H9 (cell line): ENCODE measurements around the gene STAC. TPM values are rescaled to one million over a fixed set of nuclear protein-coding genes. Genes with fewer than 3 reads are reported as not detected.
A peak's percentile ranks its signal among the peaks of the same experiment; 100 is the strongest.

Source experiments
- DNase-seq: peaks from one replicate; pipeline ENCODE4 v3.0.0-alpha.2; 2017
- H2AFZ ChIP-seq: one replicate; pipeline ENCODE4 v1.6.1; 2013; ENCODE audit warnings: mild to moderate bottlenecking, low read length, control low read depth, moderate library complexity
- H2AK5ac ChIP-seq: 2 replicates; pipeline ENCODE4 v1.6.1; 2013; ENCODE audit warnings: low read length, control low read depth, mixed read lengths; ENCODE audit not compliant: insufficient read length
- H2BK120ac ChIP-seq: one replicate; pipeline ENCODE4 v1.6.1; 2013; ENCODE audit warnings: low read depth, mild to moderate bottlenecking, low read length, control low read depth, inconsistent platforms; ENCODE audit not compliant: poor library complexity, severe bottlenecking
- H2BK12ac ChIP-seq: 2 replicates; pipeline ENCODE4 v1.6.1; 2013; ENCODE audit warnings: low read length, control low read depth, mixed read lengths, low read depth; ENCODE audit not compliant: insufficient read length
- H2BK15ac ChIP-seq: 2 replicates; pipeline ENCODE4 v1.6.1; 2013; ENCODE audit warnings: low read depth, low read length, control low read depth
- H2BK20ac ChIP-seq: one replicate; pipeline ENCODE4 v1.6.1; 2013; ENCODE audit warnings: low read depth, mild to moderate bottlenecking, low read length, control low read depth, inconsistent platforms; ENCODE audit not compliant: poor library complexity, severe bottlenecking
- H2BK5ac ChIP-seq: 2 replicates; pipeline ENCODE4 v1.6.1; 2013; ENCODE audit warnings: low read length, control low read depth, mixed read lengths; ENCODE audit not compliant: insufficient read length
- H3K14ac ChIP-seq: 2 replicates; pipeline ENCODE4 v1.6.1; 2013; ENCODE audit warnings: low read length, control low read depth; ENCODE audit not compliant: insufficient read depth
- H3K18ac ChIP-seq: 2 replicates; pipeline ENCODE4 v1.6.1; 2013; ENCODE audit warnings: low read depth, mild to moderate bottlenecking, mixed read lengths, low read length, control low read depth; ENCODE audit not compliant: insufficient read length
- H3K23ac ChIP-seq: 2 replicates; pipeline ENCODE4 v1.6.1; 2013; ENCODE audit warnings: low read length, control low read depth, mixed read lengths, low read depth; ENCODE audit not compliant: insufficient read length
- H3K23me2 ChIP-seq: 2 replicates; pipeline ENCODE4 v1.6.1; 2013; ENCODE audit warnings: low read depth, mild to moderate bottlenecking, mixed read lengths, low read length, control low read depth; ENCODE audit not compliant: insufficient read length, poor library complexity, severe bottlenecking
- H3K27ac ChIP-seq: 2 replicates; pipeline ENCODE4 v1.5.1; 2013; ENCODE audit warnings: low read length, control low read depth, mixed read lengths, low read depth; ENCODE audit not compliant: insufficient read length
- H3K27me3 ChIP-seq: 2 replicates; pipeline ENCODE4 v1.6.1; 2013; ENCODE audit warnings: low read length, control low read depth, inconsistent platforms; ENCODE audit not compliant: insufficient read depth
- H3K4ac ChIP-seq: 2 replicates; pipeline ENCODE4 v1.6.1; 2013; ENCODE audit warnings: low read depth, mild to moderate bottlenecking, control low read depth, inconsistent platforms, low read length, moderate library complexity
- H3K4me1 ChIP-seq: 2 replicates; pipeline ENCODE4 v1.6.1; 2013; ENCODE audit warnings: low read length, control low read depth, inconsistent platforms; ENCODE audit not compliant: insufficient read depth
- H3K4me2 ChIP-seq: 2 replicates; pipeline ENCODE4 v1.6.1; 2013; ENCODE audit warnings: low read length, control low read depth, mixed read lengths; ENCODE audit not compliant: insufficient read length, insufficient read depth
- H3K56ac ChIP-seq: 2 replicates; pipeline ENCODE4 v1.6.1; 2013; ENCODE audit warnings: low read depth, mild to moderate bottlenecking, mixed read lengths, low read length, control low read depth; ENCODE audit not compliant: insufficient read length
- H3K79me1 ChIP-seq: 2 replicates; pipeline ENCODE4 v1.6.1; 2013; ENCODE audit warnings: low read depth, mild to moderate bottlenecking, moderate library complexity, low read length, control low read depth, inconsistent platforms; ENCODE audit not compliant: insufficient read depth, poor library complexity, severe bottlenecking
- H3K79me2 ChIP-seq: 2 replicates; pipeline ENCODE4 v1.6.1; 2013; ENCODE audit warnings: low read length, control low read depth, inconsistent platforms; ENCODE audit not compliant: insufficient read depth
- H3K9ac ChIP-seq: 2 replicates; pipeline ENCODE4 v1.6.1; 2013; ENCODE audit warnings: low read length, control low read depth, mixed read lengths; ENCODE audit not compliant: insufficient read length; ENCODE audit errors: extremely low read depth
- H3K9me3 ChIP-seq: one replicate; pipeline ENCODE4 v1.6.1; 2013; ENCODE audit warnings: low read depth, low read length, inconsistent platforms; ENCODE audit not compliant: control insufficient read depth
- H3T11ph ChIP-seq: one replicate; pipeline ENCODE4 v1.6.1; 2013; ENCODE audit warnings: mild to moderate bottlenecking, low read length, control low read depth, inconsistent platforms
- H4K20me1 ChIP-seq: one replicate; pipeline ENCODE4 v1.6.1; 2013; ENCODE audit not compliant: control insufficient read depth, insufficient read length, insufficient read depth
- H4K5ac ChIP-seq: 2 replicates; pipeline ENCODE4 v1.6.1; 2013; ENCODE audit warnings: low read depth, mild to moderate bottlenecking, mixed read lengths, low read length, control low read depth; ENCODE audit not compliant: insufficient read length
- H4K8ac ChIP-seq: replicated peaks from 2 replicates; pipeline ENCODE4 v1.6.1; 2013; ENCODE audit warnings: low read length, control low read depth, mixed read lengths, low read depth; ENCODE audit not compliant: insufficient read length
- H4K91ac ChIP-seq: 2 replicates; pipeline ENCODE4 v1.6.1; 2013; ENCODE audit warnings: low read depth, mild to moderate bottlenecking, moderate library complexity, mixed read lengths, low read length, control low read depth; ENCODE audit not compliant: insufficient read length
- H3K27ac Mint-ChIP-seq, 3 experiments: 2 replicates in 2 of 3; 3 replicates in 1 of 3; pipeline ENCODE4 v1.8.0; 2020 to 2021; ENCODE audit warnings: mixed read lengths in 3 of 3, mild to moderate bottlenecking in 1 of 3, moderate library complexity in 1 of 3
- H3K27me3 Mint-ChIP-seq: 2 replicates; pipeline ENCODE4 v1.8.0; 2021; ENCODE audit warnings: low read depth, mild to moderate bottlenecking, moderate library complexity, mixed read lengths
- H3K36me3 Mint-ChIP-seq, 3 experiments: 2 replicates in 2 of 3; 3 replicates in 1 of 3; pipeline ENCODE4 v1.8.0; 2020 to 2021; ENCODE audit warnings: low read depth in 3 of 3, mixed read lengths in 3 of 3; ENCODE audit not compliant: insufficient read depth in 1 of 3
- H3K4me1 Mint-ChIP-seq, 2 experiments: 2 replicates each; pipeline ENCODE4 v1.8.0; 2020; ENCODE audit warnings: mixed read lengths in 2 of 2
- H3K4me3 Mint-ChIP-seq, 2 experiments: 2 replicates in 1 of 2; 3 replicates in 1 of 2; pipeline ENCODE4 v1.8.0; 2020 to 2021; ENCODE audit warnings: mild to moderate bottlenecking in 2 of 2, mixed read lengths in 2 of 2, moderate library complexity in 1 of 2
- H3K9me3 Mint-ChIP-seq, 2 experiments: 2 replicates in 1 of 2; 3 replicates in 1 of 2; pipeline ENCODE4 v1.8.0; 2020; ENCODE audit warnings: mild to moderate bottlenecking in 2 of 2, mixed read lengths in 2 of 2, moderate library complexity in 1 of 2
- WGBS: extraction: QIAGEN DNeasy Blood & Tissue Kit; methylation state at CpG from one replicate; pipeline ENCODE4 v1.1.7; 2013; ENCODE audit warnings: missing lambda C conversion rate, low lambda C conversion rate, mixed read lengths; ENCODE audit not compliant: insufficient read length; ENCODE audit errors: extremely low coverage; 5-methylcytosine and 5-hydroxymethylcytosine counted together
- total RNA-seq: library from RNA; stranded (reverse); gene quantifications from 2 replicates; pipeline ENCODE4 v1.2.1, GENCODE V29; 2021
- TF ChIP-seq, protein P1 (sequence below): fragments of 200-600 bp; sonication (generic); conservative IDR thresholded peaks from 3 replicates; pipeline ENCODE4 v1.8.0; 2021; ENCODE audit warnings: antibody characterized with exemption, mild to moderate bottlenecking

The STAC gene
- total RNA-seq, 1 experiment from 2014 or later: 3.0 TPM

- H4K8ac ChIP-seq: no peak overlapping the region
- H2BK5ac ChIP-seq: no peak overlapping the region
- H3K4ac ChIP-seq: no peak overlapping the region
- peak overlapping the region; percentile 48 for H4K5ac ChIP-seq
- no peaks in the 10 kb centered on the region for H3K27me3 ChIP-seq
- no peak overlapping the region for H3K9ac ChIP-seq
- no peak overlapping the region for H2BK20ac ChIP-seq
- H3K9me3 ChIP-seq: no peaks in the 10 kb centered on the region
- DNase-seq: no peak
- Mint-ChIP-seq H3K4me3 (no peak overlapping the region), H3K9me3 (no peaks in the 10 kb centered on the region), H3K4me1 (peaks cover 5 to 16% of the 10 kb centered on the region in 2 experiments), H3K36me3 (no peaks in the 10 kb centered on the region; a peak in 1 of 7 replicates), H3K27ac (no peak overlapping the region), H3K27me3 (no peaks in the 10 kb centered on the region)
- H3T11ph ChIP-seq: no peak overlapping the region
- H3K79me1 ChIP-seq: no peaks in the 10 kb centered on the region
- no peak overlapping the region for H2BK120ac ChIP-seq
- TF ChIP-seq, protein P1, sequence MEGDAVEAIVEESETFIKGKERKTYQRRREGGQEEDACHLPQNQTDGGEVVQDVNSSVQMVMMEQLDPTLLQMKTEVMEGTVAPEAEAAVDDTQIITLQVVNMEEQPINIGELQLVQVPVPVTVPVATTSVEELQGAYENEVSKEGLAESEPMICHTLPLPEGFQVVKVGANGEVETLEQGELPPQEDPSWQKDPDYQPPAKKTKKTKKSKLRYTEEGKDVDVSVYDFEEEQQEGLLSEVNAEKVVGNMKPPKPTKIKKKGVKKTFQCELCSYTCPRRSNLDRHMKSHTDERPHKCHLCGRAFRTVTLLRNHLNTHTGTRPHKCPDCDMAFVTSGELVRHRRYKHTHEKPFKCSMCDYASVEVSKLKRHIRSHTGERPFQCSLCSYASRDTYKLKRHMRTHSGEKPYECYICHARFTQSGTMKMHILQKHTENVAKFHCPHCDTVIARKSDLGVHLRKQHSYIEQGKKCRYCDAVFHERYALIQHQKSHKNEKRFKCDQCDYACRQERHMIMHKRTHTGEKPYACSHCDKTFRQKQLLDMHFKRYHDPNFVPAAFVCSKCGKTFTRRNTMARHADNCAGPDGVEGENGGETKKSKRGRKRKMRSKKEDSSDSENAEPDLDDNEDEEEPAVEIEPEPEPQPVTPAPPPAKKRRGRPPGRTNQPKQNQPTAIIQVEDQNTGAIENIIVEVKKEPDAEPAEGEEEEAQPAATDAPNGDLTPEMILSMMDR: peak; percentile 55
- no peaks in the 10 kb centered on the region for H3K4me1 ChIP-seq
- H3K14ac ChIP-seq: no peak overlapping the region
- WGBS: no CpG with 5 or more reads among the region's 1 CpG
- H3K18ac ChIP-seq: no peak overlapping the region
- H3K27ac ChIP-seq: no peak overlapping the region
- H2AFZ ChIP-seq: no peak overlapping the region
- no peak overlapping the region for H2AK5ac ChIP-seq
- no peak overlapping the region for H3K56ac ChIP-seq
- no peaks in the 10 kb centered on the region for H4K20me1 ChIP-seq
- no peaks in the 10 kb centered on the region for H3K23me2 ChIP-seq
- no peaks in the 10 kb centered on the region for H3K79me2 ChIP-seq
- H3K23ac ChIP-seq: no peak overlapping the region
- H4K91ac ChIP-seq: no peak overlapping the region
- H2BK15ac ChIP-seq: no peak overlapping the region
- H3K4me2 ChIP-seq: no peak overlapping the region
- no peak overlapping the region for H2BK12ac ChIP-seq
These were observed 27.8 kb downstream of the STAC start for GRCh38 chr3:36408146-36408545.
